Spleen (tissue), 7 donors: ENCODE data around the gene LRRIQ3.

Experiments
- CTCF ChIP-seq, 11 experiments: fragments of 200-600 bp in 7 of 11; fragments of 450-650 bp in 4 of 11; sonication (generic) in 4 of 11; IDR thresholded peaks in 8 of 11; conservative IDR thresholded peaks in 3 of 11; 1 replicate in 7 of 11; 2 replicates in 4 of 11; pipeline versions ENCODE4 v1.4.0 to v1.8.0; 2016 to 2021; ENCODE audit warnings: antibody characterized with exemption in 11 of 11, inconsistent platforms in 4 of 11, mild to moderate bottlenecking in 1 of 11
- POLR2A ChIP-seq, 3 donors: fragments of 450-650 bp; IDR thresholded peaks; one replicate each; pipeline ENCODE4 v1.5.1; 2017; ENCODE audit warnings: antibody characterized with exemption in 3 of 3, mild to moderate bottlenecking in 1 of 3
- POLR2AphosphoS5 ChIP-seq, 3 donors: sonication (generic); formaldehyde crosslinking; IDR thresholded peaks; one replicate each; pipeline ENCODE4 v1.5.1; 2017; ENCODE audit warnings: antibody characterized with exemption in 3 of 3
- donor health status: DM: no; HTN: no; CAD: no; lungs with moderate emphysema.
- donor health status: DM: no; HTN: no; CAD: no.
- donor health status: DM: no; HTN: no; CAD: no.

GRCh38 chr1:74053407-74053806 is 144.6 kb downstream of the LRRIQ3 start:
- TF ChIP-seq CTCF (IDR thresholded peaks at IDR 0.05 in 8 of 11, conservative IDR thresholded peaks at IDR 0.05 in 3 of 11) = no peak
- TF ChIP-seq POLR2AphosphoS5 (IDR thresholded peaks at IDR 0.05) = no peak
- TF ChIP-seq POLR2A (IDR thresholded peaks at IDR 0.05) = no peak
